A549 (cell line): ENCODE measurements around the gene RARG. TPM values are rescaled to one million over a fixed set of nuclear protein-coding genes. Genes with fewer than 3 reads are reported as not detected.

Experiments used
- ATAC-seq, 2 experiments: fragments of 200-7000 bp in 1 of 2; fragments of >200 bp in 1 of 2; cut with Nextera tagmentation in 1 of 2; cut with Tn5 transposase in 1 of 2; 3 replicates each; pipeline versions ENCODE4 v1.8.0 to v1.9.1; 2018 to 2020; ENCODE audit warnings: mild to moderate bottlenecking in 1 of 2, moderate library complexity in 1 of 2
- CTCF ChIA-PET: fragments of 300-600 bp; sonication (Branson Sonifier 250); formaldehyde crosslinking; extraction: SDS; loops from one replicate; lab custom pipeline; 2021; ENCODE audit warnings: antibody characterized with exemption, inconsistent platforms; lab: Yijun Ruan, JAX
- POLR2A ChIA-PET: fragments of 350-600 bp; formaldehyde crosslinking; extraction: SDS; loops from one replicate; lab custom pipeline; 2021; ENCODE audit warnings: antibody characterized with exemption, inconsistent platforms; lab: Yijun Ruan, JAX
- DNase-seq, 2 experiments: peaks; one replicate each; pipeline versions ENCODE4 v3.0.0 to v3.0.0-alpha.2; 2011 to 2016; ENCODE audit warnings: low read depth in 1 of 2, low spot score in 1 of 2
- FAIRE-seq: peaks from 2 replicates; lab custom pipeline; 2011; peaks lifted over from hg19 to GRCh38; lab: Jason Lieb, UNC
- H3K27ac ChIP-seq, 2 experiments: fragments of >200 bp; sonication (Bioruptor Twin); formaldehyde crosslinking; 3 replicates each; pipeline ENCODE4 v1.5.1; 2016 to 2017
- H3K4me1 ChIP-seq: fragments of >200 bp; sonication (Bioruptor Twin); formaldehyde crosslinking; 3 replicates; pipeline ENCODE4 v1.6.1; 2016
- H3K4me2 ChIP-seq: fragments of >200 bp; sonication (Bioruptor Twin); formaldehyde crosslinking; 3 replicates; pipeline ENCODE4 v1.6.1; 2016
- H3K4me3 ChIP-seq: fragments of >200 bp; sonication (Bioruptor Twin); formaldehyde crosslinking; 3 replicates; pipeline ENCODE4 v1.5.1; 2016
- H3K9me3 ChIP-seq: fragments of >200 bp; sonication (Bioruptor Twin); formaldehyde crosslinking; 3 replicates; pipeline ENCODE4 v1.6.1; 2016
- BHLHE40 ChIP-seq: IDR thresholded peaks from 2 replicates; pipeline ENCODE4 v1.6.1; 2012; ENCODE audit warnings: low read depth, low read length, inconsistent platforms
- CHD4 ChIP-seq: fragments of 200-600 bp; sonication (generic); IDR thresholded peaks from 2 replicates; pipeline ENCODE4 v1.6.1; 2016; ENCODE audit warnings: antibody characterized with exemption, mild to moderate bottlenecking, borderline replicate concordance
- EHF ChIP-seq: fragments of 250-450 bp; sonication (Bioruptor Pico); IDR thresholded peaks from 2 replicates; pipeline ENCODE4 v1.5.0; 2020; ENCODE audit warnings: mild to moderate bottlenecking
- EHMT2 ChIP-seq: fragments of 200-600 bp; sonication (generic); IDR thresholded peaks from 2 replicates; pipeline ENCODE4 v1.6.1; 2016; ENCODE audit warnings: antibody characterized with exemption, low read depth, mild to moderate bottlenecking, moderate library complexity
- EP300 ChIP-seq, 2 experiments: fragments of >200 bp; sonication (Bioruptor Twin); formaldehyde crosslinking; IDR thresholded peaks; 2 replicates in 1 of 2; 3 replicates in 1 of 2; pipeline ENCODE4 v1.6.1; 2016 to 2017
- ESRRA ChIP-seq: fragments of 150-350 bp; IDR thresholded peaks from 2 replicates; pipeline ENCODE4 v1.6.1; 2014; ENCODE audit warnings: mild to moderate bottlenecking, low read length, borderline replicate concordance
- FOSB ChIP-seq: fragments of 250-450 bp; sonication (Bioruptor Pico); IDR thresholded peaks from 2 replicates; pipeline ENCODE4 v1.5.0; 2020; ENCODE audit warnings: mild to moderate bottlenecking, moderate library complexity
- GATA3 ChIP-seq: IDR thresholded peaks from 2 replicates; pipeline ENCODE4 v1.6.1; 2012; ENCODE audit warnings: borderline replicate concordance
- HEYL ChIP-seq: fragments of 250-450 bp; sonication (Bioruptor Pico); IDR thresholded peaks from 2 replicates; pipeline ENCODE4 v1.8.0; 2021; ENCODE audit warnings: mild to moderate bottlenecking, moderate library complexity
- HOXA7 ChIP-seq: fragments of 250-450 bp; sonication (Bioruptor Pico); IDR thresholded peaks from 2 replicates; pipeline ENCODE4 v1.5.0; 2020; ENCODE audit warnings: mild to moderate bottlenecking, moderate library complexity
- HOXB13 ChIP-seq: fragments of 250-450 bp; sonication (Bioruptor Pico); IDR thresholded peaks from 2 replicates; pipeline ENCODE4 v1.5.0; 2020; ENCODE audit warnings: low read depth, mild to moderate bottlenecking, moderate library complexity
- HOXB5 ChIP-seq: fragments of 250-450 bp; sonication (Bioruptor Pico); IDR thresholded peaks from 2 replicates; pipeline ENCODE4 v1.5.0; 2020; ENCODE audit warnings: mild to moderate bottlenecking, moderate library complexity
- JUN ChIP-seq, 2 experiments: fragments of >200 bp; sonication (Bioruptor Twin); formaldehyde crosslinking; IDR thresholded peaks; 2 replicates in 1 of 2; 3 replicates in 1 of 2; pipeline ENCODE4 v1.6.1; 2016 to 2017
- MAFK ChIP-seq: fragments of 450-650 bp; IDR thresholded peaks from 2 replicates; pipeline ENCODE4 v1.6.1; 2014; ENCODE audit not compliant: partially characterized antibody
- MAX ChIP-seq: IDR thresholded peaks from 2 replicates; pipeline ENCODE4 v1.6.1; 2012
- MAZ ChIP-seq: fragments of 150-350 bp; IDR thresholded peaks from 2 replicates; pipeline ENCODE4 v1.6.1; 2014; ENCODE audit warnings: antibody characterized with exemption, low read depth, low read length, borderline replicate concordance
- MYC ChIP-seq: IDR thresholded peaks from 2 replicates; pipeline ENCODE4 v1.6.1; 2012; ENCODE audit warnings: mild to moderate bottlenecking, inconsistent platforms, low read length, improper control_type of control experiment, borderline replicate concordance
- PHF8 ChIP-seq: fragments of 200-600 bp; sonication (generic); IDR thresholded peaks from 2 replicates; pipeline ENCODE4 v1.6.1; 2016; ENCODE audit warnings: low read depth, mild to moderate bottlenecking, antibody characterized with exemption, moderate library complexity, borderline replicate concordance
- POLR2A ChIP-seq: IDR thresholded peaks from 2 replicates; pipeline ENCODE4 v1.6.1; 2012; ENCODE audit warnings: mild to moderate bottlenecking, low read length
- RAD21 ChIP-seq, 2 experiments: fragments of >200 bp in 1 of 2; sonication (Bioruptor Twin) in 1 of 2; formaldehyde crosslinking in 1 of 2; IDR thresholded peaks in 1 of 2; conservative IDR thresholded peaks in 1 of 2; 2 replicates in 1 of 2; 3 replicates in 1 of 2; pipeline ENCODE4 v1.6.1; 2012 to 2018; ENCODE audit warnings: inconsistent platforms in 1 of 2
- RNF2 ChIP-seq: fragments of 200-600 bp; sonication (generic); IDR thresholded peaks from 2 replicates; pipeline ENCODE4 v1.6.1; 2016; ENCODE audit warnings: low read depth, mild to moderate bottlenecking, antibody characterized with exemption, moderate library complexity, borderline replicate concordance
- ZC3H11A ChIP-seq: fragments of 450-650 bp; IDR thresholded peaks from 2 replicates; pipeline ENCODE4 v1.6.1; 2014; ENCODE audit warnings: antibody characterized with exemption, mild to moderate bottlenecking
- ZNF302 ChIP-seq: fragments of 250-450 bp; sonication (Bioruptor Pico); IDR thresholded peaks from 2 replicates; pipeline ENCODE4 v1.9.0; 2021; ENCODE audit warnings: inconsistent platforms, mild to moderate bottlenecking, moderate library complexity
- WGBS: methylation state at CpG from one replicate; pipeline ENCODE4 v1.1.6; 2017; ENCODE audit errors: missing lambda C conversion rate; 5-methylcytosine and 5-hydroxymethylcytosine counted together
- polyA plus RNA-seq, 4 experiments: library from polyadenylated mRNA; depleted of rRNA in 3 of 4; stranded (reverse); fragments of >200 nt; fragmentation: RNase III in 1 of 4; extraction: RNeasy Plus Mini Kit Qiagen cat#74134 plus additional on column Dnase treatment in 1 of 4; gene quantifications; 2 replicates in 3 of 4; 3 replicates in 1 of 4; pipeline ENCODE4 v1.2.3, GENCODE V29; 2011 to 2017
- TF ChIP-seq, protein P1 (sequence below): fragments of 200-600 bp; sonication (generic); IDR thresholded peaks from 2 replicates; pipeline ENCODE4 v1.6.1; 2016; ENCODE audit warnings: antibody characterized with exemption, mild to moderate bottlenecking, moderate library complexity

Gene RARG
- polyA plus RNA-seq, 2 of the 4 experiments (the other 2 are of a cell fraction): 15.6 to 17.2 TPM

GRCh38 chr12:53218551-53219291 is 13.3 kb downstream of the RARG start:
- H3K27ac ChIP-seq: peak overlapping the region; percentile 98
- TF ChIP-seq RAD21 (conservative IDR thresholded peaks at IDR 0.05 in 1 of 2, IDR thresholded peaks at IDR 0.05 in 1 of 2) (no peak), MAZ (no peak), PHF8 (no peak), POLR2A (no peak), MAX (no peak), HEYL (CRISPR knock-in tag) (no peak), ZC3H11A (no peak), MYC (no peak)
- TF ChIP-seq, protein P1, sequence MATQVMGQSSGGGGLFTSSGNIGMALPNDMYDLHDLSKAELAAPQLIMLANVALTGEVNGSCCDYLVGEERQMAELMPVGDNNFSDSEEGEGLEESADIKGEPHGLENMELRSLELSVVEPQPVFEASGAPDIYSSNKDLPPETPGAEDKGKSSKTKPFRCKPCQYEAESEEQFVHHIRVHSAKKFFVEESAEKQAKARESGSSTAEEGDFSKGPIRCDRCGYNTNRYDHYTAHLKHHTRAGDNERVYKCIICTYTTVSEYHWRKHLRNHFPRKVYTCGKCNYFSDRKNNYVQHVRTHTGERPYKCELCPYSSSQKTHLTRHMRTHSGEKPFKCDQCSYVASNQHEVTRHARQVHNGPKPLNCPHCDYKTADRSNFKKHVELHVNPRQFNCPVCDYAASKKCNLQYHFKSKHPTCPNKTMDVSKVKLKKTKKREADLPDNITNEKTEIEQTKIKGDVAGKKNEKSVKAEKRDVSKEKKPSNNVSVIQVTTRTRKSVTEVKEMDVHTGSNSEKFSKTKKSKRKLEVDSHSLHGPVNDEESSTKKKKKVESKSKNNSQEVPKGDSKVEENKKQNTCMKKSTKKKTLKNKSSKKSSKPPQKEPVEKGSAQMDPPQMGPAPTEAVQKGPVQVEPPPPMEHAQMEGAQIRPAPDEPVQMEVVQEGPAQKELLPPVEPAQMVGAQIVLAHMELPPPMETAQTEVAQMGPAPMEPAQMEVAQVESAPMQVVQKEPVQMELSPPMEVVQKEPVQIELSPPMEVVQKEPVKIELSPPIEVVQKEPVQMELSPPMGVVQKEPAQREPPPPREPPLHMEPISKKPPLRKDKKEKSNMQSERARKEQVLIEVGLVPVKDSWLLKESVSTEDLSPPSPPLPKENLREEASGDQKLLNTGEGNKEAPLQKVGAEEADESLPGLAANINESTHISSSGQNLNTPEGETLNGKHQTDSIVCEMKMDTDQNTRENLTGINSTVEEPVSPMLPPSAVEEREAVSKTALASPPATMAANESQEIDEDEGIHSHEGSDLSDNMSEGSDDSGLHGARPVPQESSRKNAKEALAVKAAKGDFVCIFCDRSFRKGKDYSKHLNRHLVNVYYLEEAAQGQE: no peak
- FAIRE-seq: no peak
- H3K4me2 ChIP-seq: peak overlapping the region; percentile 97
- 83% methylated on average over 21 of the region's 30 CpGs for WGBS
- peaks cover 49% of the 10 kb centered on the region for H3K4me1 ChIP-seq
- ChIA-PET POLR2A (interaction anchor here (0.8 to 1.6 kb wide), 2 partner anchors 77 to 103 kb away, joined by 5 to 6 read pairs; partner anchors contain the start of genes AAAS and PFDN5), CTCF (interaction anchor here (1.2 to 33.2 kb wide), 10 partner anchors 20 to 153 kb away, joined by 3 to 1046 read pairs (median 8); partner anchors contain the start of genes AAAS, ESPL1, MYG1 and PFDN5)
- H3K4me3 ChIP-seq: peak overlapping the region; percentile 61
- H3K9me3 ChIP-seq: no peaks in the 10 kb centered on the region
- DNase-seq: no peak
- no peak for ATAC-seq

GRCh38 chr12:53217931-53218307 is 14.1 kb downstream of the RARG start:
- TF ChIP-seq JUN (IDR thresholded peaks at IDR 0.05) (no peak), HOXB5 (no peak), EHMT2 (no peak), POLR2A (no peak), EP300 (IDR thresholded peaks at IDR 0.05) (no peak), ESRRA (no peak), RNF2 (no peak), FOSB (no peak), HOXA7 (CRISPR knock-in tag) (no peak), MYC (no peak), MAFK (no peak), MAZ (no peak), ZNF302 (no peak), BHLHE40 (no peak), EHF (CRISPR knock-in tag) (no peak), HOXB13 (CRISPR knock-in tag) (no peak), GATA3 (no peak), CHD4 (no peak)
- TF ChIP-seq, all 56 proteins: peak for 0
- ChIA-PET POLR2A (no interaction called here), CTCF (interaction anchor here (0.9 to 33.2 kb wide), 6 partner anchors 34 to 104 kb away, joined by 3 to 1046 read pairs (median 6); partner anchors contain the start of genes AAAS, ESPL1, MYG1 and PFDN5)
- DNase-seq (peak in 1 of 2 experiments; percentile 39), ATAC-seq (no peak), FAIRE-seq (no peak)
- H3K4me2 ChIP-seq: peak overlapping the region; percentile 97
- peak overlapping the region; percentile 14 to 98 for H3K27ac ChIP-seq
- H3K4me1 ChIP-seq: peaks cover 41% of the 10 kb centered on the region
- H3K9me3 ChIP-seq: no peaks in the 10 kb centered on the region
- H3K4me3 ChIP-seq: no peak overlapping the region
- 63% methylated on average over 3 of the region's 3 CpGs for whole genome bisulfite sequencing
